Neural progenitor cell (in vitro differentiated cells): ENCODE measurements around the gene CCDC3.

ENCODE experiments used
- CTCF ChIP-seq: fragments of 200-600 bp; sonication (generic); IDR thresholded peaks from 2 replicates; pipeline ENCODE4 v1.5.1; 2017; ENCODE audit warnings: antibody characterized with exemption, mild to moderate bottlenecking
- EZH2 ChIP-seq: fragments of 200-600 bp; sonication (generic); IDR thresholded peaks from 2 replicates; pipeline ENCODE4 v1.6.1; 2017; ENCODE audit warnings: antibody characterized with exemption, mild to moderate bottlenecking, moderate library complexity
- EZH2phosphoT487 ChIP-seq: fragments of 200-600 bp; sonication (generic); IDR thresholded peaks from 2 replicates; pipeline ENCODE4 v1.6.1; 2017; ENCODE audit warnings: antibody characterized with exemption

GRCh38 chr10:12999849-13000248 is 1.7 kb downstream of the CCDC3 start:
- TF ChIP-seq CTCF (no peak), EZH2 (no peak), EZH2phosphoT487 (no peak)
